ENCODE measurements around the gene FIG4. TPM values are rescaled to one million over a fixed set of nuclear protein-coding genes. Genes with fewer than 3 reads are reported as not detected.

FIG4 gene
- total and polyA plus RNA-seq, 2 experiments from 2014 or later: 8.0 to 10.9 TPM

DNA sequence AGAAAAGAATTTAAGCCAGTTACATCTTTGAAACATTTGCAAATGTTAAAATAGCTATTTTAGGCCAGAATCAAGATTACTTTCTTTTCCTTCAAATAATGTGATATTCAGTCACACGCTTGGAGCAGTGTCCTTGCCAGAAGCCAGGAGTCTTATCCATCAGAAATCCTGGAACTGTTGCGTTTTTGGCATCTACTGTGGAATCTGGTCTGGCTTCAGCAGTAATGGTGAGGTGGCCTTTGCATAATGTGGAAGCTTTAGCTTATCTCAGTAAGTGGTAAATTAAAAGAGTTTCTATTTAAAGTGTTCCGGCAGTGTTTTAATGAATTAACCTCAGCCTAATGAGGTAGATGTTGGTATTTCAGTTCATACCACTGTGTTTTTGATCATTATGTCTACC lies 97.6 kb downstream of the FIG4 start:
- 86% methylated on average over 3 of the region's 3 CpGs for WGBS (ENCODE audit: low lambda C conversion rate, missing lambda C conversion rate)
- Histone ChIP-seq H3K9me2 (replicated peaks; ENCODE audit: insufficient read depth) (no peaks in the 10 kb centered on the region), H3K4me2 (no peak overlapping the region), H3K27ac (no peak overlapping the region), H4K20me1 (ENCODE audit: insufficient read depth, poor library complexity, severe bottlenecking) (no peaks in the 10 kb centered on the region), H3K4me1 (ENCODE audit: insufficient read depth) (peaks cover 5% of the 10 kb centered on the region), H3K79me2 (no peaks in the 10 kb centered on the region), H3K4me3 (no peak overlapping the region), H3K27me3 (no peaks in the 10 kb centered on the region), H3K9me3 (ENCODE audit: low read depth) (no peaks in the 10 kb centered on the region), H3K36me3 (replicated peaks; ENCODE audit: insufficient read depth, low read depth) (no peaks in the 10 kb centered on the region), H2AFZ (no peak overlapping the region)
- TF ChIP-seq EZH2phosphoT487 (IDR thresholded peaks at IDR 0.05; ENCODE audit: low read depth, severe bottlenecking, unreplicated experiment) (no peak), CTCF (IDR thresholded peaks at IDR 0.05; ENCODE audit: poor library complexity) (no peak), EZH2 (IDR thresholded peaks at IDR 0.05; ENCODE audit: borderline replicate concordance) (no peak)
- no peak for DNase-seq (ENCODE audit: low spot score)

GRCh38 chr6:109790131-109790530 lies 99.0 kb downstream of the FIG4 start:
- H3K4me1 ChIP-seq (ENCODE audit: insufficient read depth): peaks cover 5% of the 10 kb centered on the region
- no peak overlapping the region for H3K27ac ChIP-seq
- no peak for TF ChIP-seq CTCF (IDR thresholded peaks at IDR 0.05; ENCODE audit: poor library complexity)
- no peak for TF ChIP-seq EZH2phosphoT487 (IDR thresholded peaks at IDR 0.05; ENCODE audit: low read depth, severe bottlenecking, unreplicated experiment)
- no peak for TF ChIP-seq EZH2 (IDR thresholded peaks at IDR 0.05; ENCODE audit: borderline replicate concordance)
- H2AFZ ChIP-seq: no peak overlapping the region
- H3K79me2 ChIP-seq: no peaks in the 10 kb centered on the region
- H3K27me3 ChIP-seq: no peaks in the 10 kb centered on the region
- H3K4me2 ChIP-seq: no peak overlapping the region
- no peaks in the 10 kb centered on the region for H3K9me2 ChIP-seq (replicated peaks; ENCODE audit: insufficient read depth)
- H3K4me3 ChIP-seq: no peak overlapping the region
- DNase-seq (ENCODE audit: low spot score): no peak
- no peaks in the 10 kb centered on the region for H4K20me1 ChIP-seq (ENCODE audit: insufficient read depth, poor library complexity, severe bottlenecking)
- 22% methylated on average over 1 of the region's 1 CpG for WGBS (ENCODE audit: low lambda C conversion rate, missing lambda C conversion rate)
- H3K9me3 ChIP-seq (ENCODE audit: low read depth): no peaks in the 10 kb centered on the region
- no peaks in the 10 kb centered on the region for H3K36me3 ChIP-seq (replicated peaks; ENCODE audit: insufficient read depth, low read depth)

DNA sequence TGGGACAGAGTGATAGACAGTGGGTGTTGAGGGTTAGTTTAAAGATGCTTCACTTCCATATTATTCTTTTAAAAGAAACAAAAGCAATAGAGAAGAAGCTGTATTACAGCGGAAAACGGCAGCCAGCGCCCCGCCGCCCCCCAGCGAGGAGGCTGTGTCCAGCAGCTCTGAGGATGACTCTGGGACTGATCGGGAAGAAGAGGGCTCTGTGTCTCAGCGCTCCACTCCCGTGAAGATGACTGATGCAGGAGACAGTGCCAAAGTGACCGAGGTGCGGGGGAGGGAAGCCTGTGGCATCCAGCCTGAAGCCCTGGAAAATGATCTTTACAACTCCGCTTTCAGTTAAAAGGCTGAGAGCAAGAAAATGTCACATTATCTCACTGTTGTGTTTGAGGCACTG lies 100.2 kb downstream of the FIG4 start:
- no peak overlapping the region for H3K4me2 ChIP-seq
- no peaks in the 10 kb centered on the region for H4K20me1 ChIP-seq (ENCODE audit: insufficient read depth, poor library complexity, severe bottlenecking)
- H3K4me3 ChIP-seq: no peak overlapping the region
- DNase-seq (ENCODE audit: low spot score): no peak
- no peaks in the 10 kb centered on the region for H3K9me2 ChIP-seq (replicated peaks; ENCODE audit: insufficient read depth)
- H3K9me3 ChIP-seq (ENCODE audit: low read depth): no peaks in the 10 kb centered on the region
- no peaks in the 10 kb centered on the region for H3K27me3 ChIP-seq
- TF ChIP-seq EZH2phosphoT487 (IDR thresholded peaks at IDR 0.05; ENCODE audit: low read depth, severe bottlenecking, unreplicated experiment): no peak
- TF ChIP-seq CTCF (IDR thresholded peaks at IDR 0.05; ENCODE audit: poor library complexity): no peak
- TF ChIP-seq EZH2 (IDR thresholded peaks at IDR 0.05; ENCODE audit: borderline replicate concordance): no peak
- H2AFZ ChIP-seq: no peak overlapping the region
- H3K79me2 ChIP-seq: no peaks in the 10 kb centered on the region
- no peaks in the 10 kb centered on the region for H3K36me3 ChIP-seq (replicated peaks; ENCODE audit: insufficient read depth, low read depth)
- 77% methylated on average over 12 of the region's 12 CpGs for WGBS (ENCODE audit: low lambda C conversion rate, missing lambda C conversion rate)
- no peak overlapping the region for H3K27ac ChIP-seq
- peaks cover 5% of the 10 kb centered on the region for H3K4me1 ChIP-seq (ENCODE audit: insufficient read depth)

GRCh38 chr6:109793021-109793420 lies 101.9 kb downstream of the FIG4 start:
- no peak overlapping the region for H3K4me2 ChIP-seq
- no peak overlapping the region for H2AFZ ChIP-seq
- H3K27me3 ChIP-seq: no peaks in the 10 kb centered on the region
- no peak for DNase-seq (ENCODE audit: low spot score)
- peak overlapping the region; percentile 60 for H3K27ac ChIP-seq
- 92% methylated on average over 1 of the region's 1 CpG for WGBS (ENCODE audit: low lambda C conversion rate, missing lambda C conversion rate)
- no peaks in the 10 kb centered on the region for H4K20me1 ChIP-seq (ENCODE audit: insufficient read depth, poor library complexity, severe bottlenecking)
- H3K9me3 ChIP-seq (ENCODE audit: low read depth): no peaks in the 10 kb centered on the region
- H3K9me2 ChIP-seq (replicated peaks; ENCODE audit: insufficient read depth): no peaks in the 10 kb centered on the region
- H3K36me3 ChIP-seq (replicated peaks; ENCODE audit: insufficient read depth, low read depth): no peaks in the 10 kb centered on the region
- peaks cover 5% of the 10 kb centered on the region for H3K4me1 ChIP-seq (ENCODE audit: insufficient read depth)
- H3K79me2 ChIP-seq: no peaks in the 10 kb centered on the region
- H3K4me3 ChIP-seq: no peak overlapping the region
- TF ChIP-seq CTCF (IDR thresholded peaks at IDR 0.05; ENCODE audit: poor library complexity) (no peak), EZH2phosphoT487 (IDR thresholded peaks at IDR 0.05; ENCODE audit: low read depth, severe bottlenecking, unreplicated experiment) (no peak), EZH2 (IDR thresholded peaks at IDR 0.05; ENCODE audit: borderline replicate concordance) (no peak)
